GM12872 (cell line): Measurements from ENCODE around the gene TEF.

ENCODE experiments used
- CTCF ChIP-seq: IDR thresholded peaks from 3 replicates; pipeline ENCODE4 v1.5.1; 2011; ENCODE audit warnings: low read depth, mild to moderate bottlenecking, low read length, moderate library complexity; ENCODE audit not compliant: insufficient read depth

The TEF gene

GRCh38 chr22:41369424-41369745, 12.4 kb upstream of the TEF start:
- TF ChIP-seq CTCF = no peak

GRCh38 chr22:41369837-41370236, 11.9 kb upstream of the TEF start:
- no peak for TF ChIP-seq CTCF

- TF ChIP-seq CTCF = no peak
Measured at GRCh38 chr22:41377846-41378245, 3.9 kb upstream of the TEF start.

GRCh38 chr22:41380993-41381328, 781 bp upstream of the TEF start:
- TF ChIP-seq CTCF = no peak

- TF ChIP-seq CTCF = no peak
Measured at GRCh38 chr22:41382098-41382578, 396 bp downstream of the TEF start.

- TF ChIP-seq CTCF = no peak
Measured at GRCh38 chr22:41382610-41383009, 868 bp downstream of the TEF start.

GRCh38 chr22:41383085-41383484, 1.3 kb downstream of the TEF start:
- TF ChIP-seq CTCF = no peak

GRCh38 chr22:41384128-41384527, 2.4 kb downstream of the TEF start:
- TF ChIP-seq CTCF = no peak
